PFSK-1 (cell line): Measurements from ENCODE around the gene MIOX.

Experiments used
- FOXP2 ChIP-seq: optimal IDR thresholded peaks from 2 replicates; pipeline ENCODE3; 2011; ENCODE audit warnings: borderline replicate concordance, control low read depth, inconsistent platforms; ENCODE audit not compliant: insufficient read depth; ENCODE audit errors: extremely low read length, extremely low read depth
- POLR2AphosphoS5 ChIP-seq: IDR thresholded peaks from 2 replicates; pipeline ENCODE4 v1.6.1; 2012; ENCODE audit warnings: low read depth, mild to moderate bottlenecking, control low read depth, low read length, moderate library complexity
- REST ChIP-seq, 2 experiments: IDR thresholded peaks; 2 replicates each; pipeline versions ENCODE4 v1.6.1 to v1.8.0; 2011 to 2012; ENCODE audit warnings: low read depth in 2 of 2, low read length in 2 of 2, control low read depth in 1 of 2, inconsistent platforms in 1 of 2, mild to moderate bottlenecking in 1 of 2, moderate library complexity in 1 of 2; ENCODE audit not compliant: insufficient read depth in 1 of 2
- SIN3A ChIP-seq: IDR thresholded peaks from 2 replicates; pipeline ENCODE4 v1.6.1; 2012; ENCODE audit warnings: mild to moderate bottlenecking, low read length, moderate library complexity, borderline replicate concordance; ENCODE audit not compliant: insufficient read depth
- TAF1 ChIP-seq: IDR thresholded peaks from 2 replicates; pipeline ENCODE4 v1.6.1; 2012; ENCODE audit warnings: low read length, control low read depth, borderline replicate concordance; ENCODE audit not compliant: insufficient read depth

The MIOX gene

GRCh38 chr22:50459016-50459415 is 27.6 kb upstream of the MIOX start:
- no peak for TF ChIP-seq FOXP2
- no peak for TF ChIP-seq REST (IDR thresholded peaks at IDR 0.05; ENCODE audit: insufficient read depth in 1 of 2, low read depth in 2 of 2, low read length in 2 of 2)
- TF ChIP-seq TAF1, result no peak
- TF ChIP-seq SIN3A, result no peak
- TF ChIP-seq POLR2AphosphoS5, result no peak

- TF ChIP-seq SIN3A (no peak), POLR2AphosphoS5 (no peak), FOXP2 (no peak), REST (IDR thresholded peaks at IDR 0.05; ENCODE audit: insufficient read depth in 1 of 2, low read depth in 2 of 2, low read length in 2 of 2) (no peak), TAF1 (no peak)
Measured at GRCh38 chr22:50459496-50460140, 27.0 kb upstream of the MIOX start.

- TF ChIP-seq POLR2AphosphoS5, result no peak
- no peak for TF ChIP-seq REST (IDR thresholded peaks at IDR 0.05; ENCODE audit: insufficient read depth in 1 of 2, low read depth in 2 of 2, low read length in 2 of 2)
- TF ChIP-seq FOXP2, result no peak
- TF ChIP-seq TAF1, result no peak
- no peak for TF ChIP-seq SIN3A
Measured at GRCh38 chr22:50460938-50461337, 25.7 kb upstream of the MIOX start.

GRCh38 chr22:50461536-50461935 is 25.1 kb upstream of the MIOX start:
- TF ChIP-seq TAF1, result no peak

- no peak for TF ChIP-seq REST (IDR thresholded peaks at IDR 0.05; ENCODE audit: insufficient read depth in 1 of 2, low read depth in 2 of 2, low read length in 2 of 2)
- TF ChIP-seq POLR2AphosphoS5, result no peak
- no peak for TF ChIP-seq SIN3A
- no peak for TF ChIP-seq FOXP2
- TF ChIP-seq TAF1, result no peak
Measured at GRCh38 chr22:50461979-50462540, 24.6 kb upstream of the MIOX start.
